ENCODE data around the gene LRP5.

DNA sequence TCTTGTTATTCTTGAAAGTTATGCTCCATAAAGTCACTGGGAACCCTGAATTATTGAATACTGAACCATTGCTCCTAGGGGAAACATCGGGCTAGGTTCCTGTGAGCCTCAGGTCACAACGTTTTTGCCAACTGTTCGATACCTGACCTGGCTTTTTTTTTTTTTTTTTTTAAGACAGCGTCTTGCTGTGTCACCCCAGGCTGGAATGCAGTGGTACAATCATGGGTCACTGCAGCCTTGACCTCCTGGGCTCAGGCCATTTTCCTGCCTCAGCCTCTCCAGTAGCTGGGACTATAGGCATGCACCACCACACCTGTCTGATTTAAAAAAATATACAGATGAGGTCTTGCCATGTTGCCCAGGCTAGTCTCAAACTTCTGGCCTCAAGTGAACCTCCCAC lies 22.5 kb downstream of the LRP5 start:
- no peak for TF ChIP-seq POLR2A (IDR thresholded peaks at IDR 0.05; ENCODE audit: low read depth, low read length)
- no peak for TF ChIP-seq POLR2AphosphoS5 (IDR thresholded peaks at IDR 0.05; ENCODE audit: low read depth, low read length)

Data from GM12892 (cell line).